Mammary epithelial cell (primary cell): Measurements from ENCODE around the gene TAF1B.

ENCODE experiments used
- EZH2 ChIP-seq: IDR thresholded peaks from 2 replicates; pipeline ENCODE4 v1.6.1; 2012; ENCODE audit warnings: low read length, inconsistent platforms, borderline replicate concordance
- TF ChIP-seq, protein P1 (sequence below), 2 donors: IDR thresholded peaks in 1 of 2; conservative IDR thresholded peaks in 1 of 2; 2 replicates each; pipeline ENCODE4 v1.5.1; 2011 to 2012; ENCODE audit warnings: inconsistent platforms in 2 of 2, low read length in 2 of 2, mild to moderate bottlenecking in 2 of 2, control low read depth in 1 of 2, low read depth in 1 of 2; ENCODE audit not compliant: insufficient read depth in 1 of 2; ENCODE audit errors: extremely low read depth in 1 of 2

GRCh38 chr2:9965119-9965822, 122.0 kb downstream of the TAF1B start:
- TF ChIP-seq, protein P1, sequence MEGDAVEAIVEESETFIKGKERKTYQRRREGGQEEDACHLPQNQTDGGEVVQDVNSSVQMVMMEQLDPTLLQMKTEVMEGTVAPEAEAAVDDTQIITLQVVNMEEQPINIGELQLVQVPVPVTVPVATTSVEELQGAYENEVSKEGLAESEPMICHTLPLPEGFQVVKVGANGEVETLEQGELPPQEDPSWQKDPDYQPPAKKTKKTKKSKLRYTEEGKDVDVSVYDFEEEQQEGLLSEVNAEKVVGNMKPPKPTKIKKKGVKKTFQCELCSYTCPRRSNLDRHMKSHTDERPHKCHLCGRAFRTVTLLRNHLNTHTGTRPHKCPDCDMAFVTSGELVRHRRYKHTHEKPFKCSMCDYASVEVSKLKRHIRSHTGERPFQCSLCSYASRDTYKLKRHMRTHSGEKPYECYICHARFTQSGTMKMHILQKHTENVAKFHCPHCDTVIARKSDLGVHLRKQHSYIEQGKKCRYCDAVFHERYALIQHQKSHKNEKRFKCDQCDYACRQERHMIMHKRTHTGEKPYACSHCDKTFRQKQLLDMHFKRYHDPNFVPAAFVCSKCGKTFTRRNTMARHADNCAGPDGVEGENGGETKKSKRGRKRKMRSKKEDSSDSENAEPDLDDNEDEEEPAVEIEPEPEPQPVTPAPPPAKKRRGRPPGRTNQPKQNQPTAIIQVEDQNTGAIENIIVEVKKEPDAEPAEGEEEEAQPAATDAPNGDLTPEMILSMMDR (conservative IDR thresholded peaks at IDR 0.05 in 1 of 2, IDR thresholded peaks at IDR 0.05 in 1 of 2; ENCODE audit: extremely low read depth in 1 of 2, insufficient read depth in 1 of 2, low read depth in 1 of 2, low read length in 2 of 2): no peak
- no peak for TF ChIP-seq EZH2
